ENCODE results near the gene SLAMF6. TPM values are rescaled to one million over a fixed set of nuclear protein-coding genes. Genes with fewer than 3 reads are reported as not detected.

Gene SLAMF6
- total and polyA plus RNA-seq, 10 of the 15 experiments (the other 5 are each of a cell fraction or from before 2014, with no cell fraction given) = 20.5 to 89.6 (median 36.5) TPM

DNA sequence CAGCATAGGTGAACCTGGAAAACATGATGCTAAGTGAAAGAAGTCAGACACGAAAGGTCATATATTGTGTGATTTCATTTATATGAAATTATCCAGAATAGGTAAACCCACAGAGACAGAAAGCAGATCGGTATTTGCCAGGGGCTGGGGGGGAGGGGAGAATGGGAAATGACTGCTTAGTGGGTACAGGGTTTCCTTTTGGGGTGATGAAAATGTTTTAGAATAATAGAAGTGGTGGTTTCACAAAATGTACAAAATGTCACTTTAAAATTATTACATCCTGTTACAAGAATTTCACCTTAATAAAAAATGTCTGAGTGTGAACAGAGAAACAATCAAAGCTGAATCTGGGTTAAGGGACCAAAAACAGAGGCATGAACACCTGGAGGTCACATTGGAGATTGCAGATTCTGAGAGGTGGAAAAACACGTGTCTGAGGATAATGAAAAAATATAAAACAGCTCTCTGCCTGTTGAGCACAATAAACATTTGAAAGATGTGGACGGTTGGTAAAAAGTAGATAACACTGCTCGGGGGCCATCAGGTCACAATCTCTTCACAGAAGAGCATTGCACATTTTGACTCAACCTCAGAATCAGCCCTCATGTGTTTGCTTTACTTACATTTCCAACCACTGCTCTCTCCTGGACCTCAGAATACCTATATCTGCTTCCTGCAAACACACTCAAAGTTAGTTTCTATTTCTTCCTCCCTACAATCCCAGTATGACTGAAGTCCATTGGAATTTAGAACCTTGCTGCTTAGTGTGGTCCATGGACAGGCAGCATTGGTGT is 3.2 kb downstream of the SLAMF6 start (continued):
- TF ChIP-seq, protein P1, sequence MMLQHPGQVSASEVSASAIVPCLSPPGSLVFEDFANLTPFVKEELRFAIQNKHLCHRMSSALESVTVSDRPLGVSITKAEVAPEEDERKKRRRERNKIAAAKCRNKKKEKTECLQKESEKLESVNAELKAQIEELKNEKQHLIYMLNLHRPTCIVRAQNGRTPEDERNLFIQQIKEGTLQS (IDR thresholded peaks at IDR 0.05; ENCODE audit: borderline replicate concordance, extremely low read depth, low read depth, low read length) = no peak
- TF ChIP-seq GABPA (IDR thresholded peaks at IDR 0.05; ENCODE audit: low read depth) (no peak; the same call in 1 of the 2 replicates), EP300 (IDR thresholded peaks at IDR 0.05; ENCODE audit: borderline replicate concordance in 1 of 2, control insufficient read depth in 1 of 2, low read depth in 2 of 2, low read length in 2 of 2) (no peak), LARP7 (IDR thresholded peaks at IDR 0.05) (no peak), HDGF (IDR thresholded peaks at IDR 0.05) (no peak), DPF2 (IDR thresholded peaks at IDR 0.05) (no peak), BHLHE40 (IDR thresholded peaks at IDR 0.05; ENCODE audit: borderline replicate concordance in 1 of 2, low read depth in 2 of 2, low read length in 1 of 2) (peak; percentile 29 to 37; a peak in 3 of 4 replicates), IKZF2 (IDR thresholded peaks at IDR 0.05) (peak in 1 of 2 experiments; percentile 30; a peak in 1 of 4 replicates), MXI1 (IDR thresholded peaks at IDR 0.05; ENCODE audit: low read depth, low read length) (peak; percentile 40), SUPT20H (IDR thresholded peaks at IDR 0.05; ENCODE audit: borderline replicate concordance, control insufficient read depth, low read depth, low read length) (no peak), FOXM1 (IDR thresholded peaks at IDR 0.05; ENCODE audit: low read depth, low read length) (no peak; the same call in 1 of the 2 replicates), NR2C1 (IDR thresholded peaks at IDR 0.05) (no peak), RAD21 (IDR thresholded peaks at IDR 0.05; ENCODE audit: insufficient read depth, low read depth, low read length) (peak; percentile 16; the same call in 1 of the 2 replicates), CBX3 (IDR thresholded peaks at IDR 0.05; ENCODE audit: borderline replicate concordance, low read depth) (no peak), MTA2 (IDR thresholded peaks at IDR 0.05; ENCODE audit: low read depth) (no peak)
- TF ChIP-seq, protein P2, sequence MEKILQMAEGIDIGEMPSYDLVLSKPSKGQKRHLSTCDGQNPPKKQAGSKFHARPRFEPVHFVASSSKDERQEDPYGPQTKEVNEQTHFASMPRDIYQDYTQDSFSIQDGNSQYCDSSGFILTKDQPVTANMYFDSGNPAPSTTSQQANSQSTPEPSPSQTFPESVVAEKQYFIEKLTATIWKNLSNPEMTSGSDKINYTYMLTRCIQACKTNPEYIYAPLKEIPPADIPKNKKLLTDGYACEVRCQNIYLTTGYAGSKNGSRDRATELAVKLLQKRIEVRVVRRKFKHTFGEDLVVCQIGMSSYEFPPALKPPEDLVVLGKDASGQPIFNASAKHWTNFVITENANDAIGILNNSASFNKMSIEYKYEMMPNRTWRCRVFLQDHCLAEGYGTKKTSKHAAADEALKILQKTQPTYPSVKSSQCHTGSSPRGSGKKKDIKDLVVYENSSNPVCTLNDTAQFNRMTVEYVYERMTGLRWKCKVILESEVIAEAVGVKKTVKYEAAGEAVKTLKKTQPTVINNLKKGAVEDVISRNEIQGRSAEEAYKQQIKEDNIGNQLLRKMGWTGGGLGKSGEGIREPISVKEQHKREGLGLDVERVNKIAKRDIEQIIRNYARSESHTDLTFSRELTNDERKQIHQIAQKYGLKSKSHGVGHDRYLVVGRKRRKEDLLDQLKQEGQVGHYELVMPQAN (conservative IDR thresholded peaks at IDR 0.05) = 0 out of 2 replicates have a peak, but pooled peaks have one; percentile 30
- TF ChIP-seq, protein P3, sequence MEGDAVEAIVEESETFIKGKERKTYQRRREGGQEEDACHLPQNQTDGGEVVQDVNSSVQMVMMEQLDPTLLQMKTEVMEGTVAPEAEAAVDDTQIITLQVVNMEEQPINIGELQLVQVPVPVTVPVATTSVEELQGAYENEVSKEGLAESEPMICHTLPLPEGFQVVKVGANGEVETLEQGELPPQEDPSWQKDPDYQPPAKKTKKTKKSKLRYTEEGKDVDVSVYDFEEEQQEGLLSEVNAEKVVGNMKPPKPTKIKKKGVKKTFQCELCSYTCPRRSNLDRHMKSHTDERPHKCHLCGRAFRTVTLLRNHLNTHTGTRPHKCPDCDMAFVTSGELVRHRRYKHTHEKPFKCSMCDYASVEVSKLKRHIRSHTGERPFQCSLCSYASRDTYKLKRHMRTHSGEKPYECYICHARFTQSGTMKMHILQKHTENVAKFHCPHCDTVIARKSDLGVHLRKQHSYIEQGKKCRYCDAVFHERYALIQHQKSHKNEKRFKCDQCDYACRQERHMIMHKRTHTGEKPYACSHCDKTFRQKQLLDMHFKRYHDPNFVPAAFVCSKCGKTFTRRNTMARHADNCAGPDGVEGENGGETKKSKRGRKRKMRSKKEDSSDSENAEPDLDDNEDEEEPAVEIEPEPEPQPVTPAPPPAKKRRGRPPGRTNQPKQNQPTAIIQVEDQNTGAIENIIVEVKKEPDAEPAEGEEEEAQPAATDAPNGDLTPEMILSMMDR (IDR thresholded peaks at IDR 0.05 in 2 of 3, conservative IDR thresholded peaks at IDR 0.05 in 1 of 3; ENCODE audit: control insufficient read depth in 2 of 3, extremely low read depth in 1 of 3, insufficient read depth in 1 of 3, low read depth in 3 of 3, low read length in 3 of 3) = peak in 2 of 3 experiments; percentile 25 to 27; a peak in 2 of 6 replicates
- TF ChIP-seq, protein P4, sequence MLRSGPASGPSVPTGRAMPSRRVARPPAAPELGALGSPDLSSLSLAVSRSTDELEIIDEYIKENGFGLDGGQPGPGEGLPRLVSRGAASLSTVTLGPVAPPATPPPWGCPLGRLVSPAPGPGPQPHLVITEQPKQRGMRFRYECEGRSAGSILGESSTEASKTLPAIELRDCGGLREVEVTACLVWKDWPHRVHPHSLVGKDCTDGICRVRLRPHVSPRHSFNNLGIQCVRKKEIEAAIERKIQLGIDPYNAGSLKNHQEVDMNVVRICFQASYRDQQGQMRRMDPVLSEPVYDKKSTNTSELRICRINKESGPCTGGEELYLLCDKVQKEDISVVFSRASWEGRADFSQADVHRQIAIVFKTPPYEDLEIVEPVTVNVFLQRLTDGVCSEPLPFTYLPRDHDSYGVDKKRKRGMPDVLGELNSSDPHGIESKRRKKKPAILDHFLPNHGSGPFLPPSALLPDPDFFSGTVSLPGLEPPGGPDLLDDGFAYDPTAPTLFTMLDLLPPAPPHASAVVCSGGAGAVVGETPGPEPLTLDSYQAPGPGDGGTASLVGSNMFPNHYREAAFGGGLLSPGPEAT (IDR thresholded peaks at IDR 0.05; ENCODE audit: low read depth) = peak; percentile 28; the same call in 1 of the 2 replicates
- TF ChIP-seq, protein P5, sequence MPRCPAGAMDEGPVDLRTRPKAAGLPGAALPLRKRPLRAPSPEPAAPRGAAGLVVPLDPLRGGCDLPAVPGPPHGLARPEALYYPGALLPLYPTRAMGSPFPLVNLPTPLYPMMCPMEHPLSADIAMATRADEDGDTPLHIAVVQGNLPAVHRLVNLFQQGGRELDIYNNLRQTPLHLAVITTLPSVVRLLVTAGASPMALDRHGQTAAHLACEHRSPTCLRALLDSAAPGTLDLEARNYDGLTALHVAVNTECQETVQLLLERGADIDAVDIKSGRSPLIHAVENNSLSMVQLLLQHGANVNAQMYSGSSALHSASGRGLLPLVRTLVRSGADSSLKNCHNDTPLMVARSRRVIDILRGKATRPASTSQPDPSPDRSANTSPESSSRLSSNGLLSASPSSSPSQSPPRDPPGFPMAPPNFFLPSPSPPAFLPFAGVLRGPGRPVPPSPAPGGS (IDR thresholded peaks at IDR 0.05; ENCODE audit: borderline replicate concordance, insufficient read depth, low read depth, low read length, poor library complexity, severe bottlenecking) = peak; percentile 26
